Right lung (tissue), 5 donors: ENCODE results near the gene GALC. TPM values are rescaled to one million over a fixed set of nuclear protein-coding genes. Genes with fewer than 3 reads are reported as not detected.

Source experiments
- DNase-seq, 2 donors: peaks; one replicate each; pipeline ENCODE4 v3.0.0-alpha.2; 2013
- polyA plus RNA-seq, 5 donors: library from polyadenylated mRNA; unstranded; fragments of 120-200 nt; gene quantifications; one replicate each; pipeline versions ENCODE4 v1.2.1 to v1.2.3, GENCODE V29; 2013; ENCODE audit warnings: inconsistent platforms in 1 of 5, low replicate concordance in 1 of 5; ENCODE audit not compliant: insufficient read length in 5 of 5, insufficient read depth in 1 of 5

GALC gene
- polyA plus RNA-seq, 5 donors = 24.0 to 47.9 (median 32.8) TPM

GRCh38 chr14:87888136-87888999 is 104.6 kb downstream of the GALC start:
- DNase-seq = peak in 1 of 2 donors; percentile 14

DNA sequence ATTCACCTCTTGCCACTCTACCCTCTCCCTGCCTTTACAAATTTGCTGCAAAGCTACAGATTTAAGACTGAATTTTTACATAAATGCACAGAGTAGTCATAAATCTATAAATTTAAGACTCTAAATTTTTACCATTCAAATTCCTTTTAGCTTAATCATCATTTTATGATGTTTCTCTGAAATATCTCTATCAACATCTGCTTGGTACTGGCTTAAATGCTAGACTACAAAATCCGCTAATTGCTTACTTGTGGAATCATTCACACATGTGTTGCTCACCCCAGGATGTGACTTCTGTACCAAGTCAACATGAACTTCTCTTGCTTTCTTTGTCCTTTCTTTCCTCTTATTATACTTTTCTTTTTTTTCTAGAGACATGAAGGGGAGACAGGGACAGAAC is 109.2 kb downstream of the GALC start:
- no peak for DNase-seq

Other genes starting within 250 kb of the GALC start
- under 1 TPM; 0.63 to 0.91 (median 0.70) TPM for gene GPR65, start 12.0 kb upstream of the GALC start, polyA plus RNA-seq